GM18517 (cell line): ENCODE results near the gene ZBTB12.
"Not testable (repeated sequence)": the region's sequence is repeated elsewhere in the genome, so short reads cannot be mapped to it uniquely, and the experiment has no call there.

Experiments
- ATAC-seq: cut with Tn5 transposase; IDR thresholded peaks from one replicate; pipeline ENCODE4 v1.9.1; 2021; ENCODE audit warnings: mild to moderate bottlenecking, moderate library complexity; ENCODE audit not compliant: unreplicated experiment

ZBTB12 gene

GRCh38 chr6:31851980-31852718 is 49.7 kb downstream of the ZBTB12 start:
- not testable (repeated sequence) for ATAC-seq

- ATAC-seq: no peak
Observed at GRCh38 chr6:31851485-31851832, 50.4 kb downstream of the ZBTB12 start.

- ATAC-seq: no peak
Observed at GRCh38 chr6:31850765-31851484, 51.0 kb downstream of the ZBTB12 start.
